Measurements from ENCODE around the gene TRIO. TPM values are rescaled to one million over a fixed set of nuclear protein-coding genes. Genes with fewer than 3 reads are reported as not detected.

TRIO gene
- polyA plus RNA-seq, 5 donors, result 67.0 to 85.2 (median 80.6) TPM

- DNase-seq, result no peak
These were observed 21.6 kb upstream of the TRIO start for GRCh38 chr5:14121552-14121951.

GRCh38 chr5:14122089-14122488 lies 21.1 kb upstream of the TRIO start:
- DNase-seq, result no peak

DNA sequence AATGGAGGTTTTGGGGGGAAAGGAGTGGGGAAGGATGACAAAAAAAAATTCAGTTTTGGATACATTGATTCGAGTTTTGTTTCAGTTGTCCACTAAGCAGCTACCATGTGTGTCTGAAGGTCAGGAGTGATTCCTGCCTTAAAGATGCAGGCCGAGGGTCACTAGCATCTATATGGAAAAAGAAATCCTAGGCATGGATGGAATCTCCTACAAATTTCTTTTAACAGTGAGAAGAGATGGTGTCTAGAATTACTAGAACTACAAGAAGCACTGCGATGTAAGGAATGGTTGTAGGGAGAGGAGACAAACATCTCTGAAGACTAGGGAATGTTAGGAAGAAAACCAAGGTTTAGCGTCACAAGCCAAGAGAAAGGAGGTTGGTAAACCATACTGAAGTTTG lies 19.6 kb upstream of the TRIO start:
- DNase-seq, result no peak

- no peak for DNase-seq
These were observed 19.1 kb upstream of the TRIO start for GRCh38 chr5:14123974-14124482.

GRCh38 chr5:14125262-14125661 lies 17.9 kb upstream of the TRIO start:
- no peak for DNase-seq

- DNase-seq, result no peak
These were observed 15.6 kb upstream of the TRIO start for GRCh38 chr5:14127587-14127986.

DNA sequence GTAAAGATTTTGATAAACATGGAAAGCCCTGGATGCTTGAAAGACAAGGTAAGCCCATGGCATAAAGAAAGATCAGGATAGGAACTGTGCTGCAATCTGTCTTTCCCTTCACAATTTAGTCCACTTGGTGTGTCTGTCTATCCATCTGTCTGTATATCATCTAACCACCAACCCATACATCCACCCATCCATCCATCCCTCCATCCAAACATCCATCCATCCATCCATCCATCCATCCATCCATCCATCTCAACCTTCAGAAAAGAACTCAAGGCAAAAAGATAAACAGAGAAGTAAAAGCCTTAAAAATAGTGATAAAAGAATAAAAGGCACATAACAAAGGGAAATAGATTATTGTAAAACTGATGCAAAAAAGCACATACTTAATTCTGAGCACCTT lies 15.1 kb upstream of the TRIO start:
- DNase-seq, result no peak

DNA sequence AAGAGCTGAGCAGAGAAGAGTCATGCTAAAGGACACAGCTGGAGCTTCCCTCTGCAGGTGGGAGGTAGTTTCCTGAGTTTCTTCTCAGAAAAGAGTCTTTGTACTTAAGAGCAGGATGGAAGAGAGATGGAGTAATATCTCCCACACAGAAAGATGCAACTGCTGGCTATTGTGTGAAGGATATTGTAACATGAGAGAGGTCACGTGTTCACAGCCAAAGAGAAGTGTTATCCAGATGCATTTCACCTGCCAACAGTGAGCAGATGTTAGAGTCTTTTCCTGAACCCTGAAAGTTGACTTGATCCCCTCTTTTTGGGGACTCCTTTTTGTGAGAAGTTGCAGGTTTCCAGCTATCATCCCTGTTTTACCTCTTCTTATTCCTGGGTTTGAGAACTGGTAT lies 14.0 kb upstream of the TRIO start:
- DNase-seq, result no peak

DNA sequence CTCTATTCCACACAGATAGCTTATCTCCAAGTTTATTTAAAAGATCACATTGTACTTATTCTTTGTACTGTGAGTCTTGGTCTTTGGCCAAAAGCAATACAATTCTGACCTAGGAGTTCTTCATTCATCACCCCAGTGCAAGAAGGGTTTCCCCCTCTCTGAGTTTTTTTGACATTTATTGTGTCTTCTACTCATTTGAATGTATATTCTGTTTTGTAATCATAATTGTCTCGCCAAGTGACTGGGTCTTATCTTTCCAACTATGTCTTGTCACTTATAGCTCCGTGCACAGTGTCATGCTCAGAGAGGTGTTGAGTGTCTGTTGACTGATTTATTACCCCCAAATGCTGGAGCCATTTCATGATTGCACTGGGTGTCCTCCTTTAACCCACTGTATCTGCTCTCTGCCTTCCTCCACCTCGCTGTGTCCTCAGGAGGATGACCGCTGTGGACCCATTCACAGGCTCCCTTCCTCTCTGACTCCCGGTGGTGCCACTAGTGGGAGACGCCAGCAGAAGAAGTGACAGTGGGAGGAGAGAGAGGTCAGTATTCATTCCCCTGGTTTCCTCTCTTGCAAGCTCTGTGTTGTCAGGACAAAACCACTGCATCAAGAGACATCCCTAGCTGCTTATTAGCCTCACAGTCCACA lies 11.2 kb upstream of the TRIO start:
- DNase-seq, result peak in 1 of 2 donors; percentile 18

DNA sequence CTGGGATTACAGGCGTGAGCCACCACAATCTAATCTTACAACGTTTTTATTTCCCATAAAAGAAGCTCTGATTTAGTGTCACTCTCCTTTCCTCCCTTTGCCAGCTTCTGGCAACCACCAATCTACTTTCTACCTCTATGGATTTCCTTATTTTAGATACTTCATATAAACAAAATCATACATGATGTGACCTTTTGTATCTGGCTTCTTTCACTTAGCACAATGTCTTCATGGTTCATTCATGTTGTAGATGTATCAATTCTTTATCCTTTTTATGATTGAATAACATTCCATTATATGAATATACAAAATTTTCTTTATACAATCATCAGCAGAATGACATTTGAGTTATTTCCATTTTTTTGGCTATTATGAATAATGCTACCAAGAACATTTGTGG lies 9.7 kb upstream of the TRIO start:
- DNase-seq, result no peak

- no peak for DNase-seq
These were observed 9.1 kb upstream of the TRIO start for GRCh38 chr5:14134083-14134482.

- DNase-seq, result no peak
These were observed 8.4 kb upstream of the TRIO start for GRCh38 chr5:14134771-14135170.

DNA sequence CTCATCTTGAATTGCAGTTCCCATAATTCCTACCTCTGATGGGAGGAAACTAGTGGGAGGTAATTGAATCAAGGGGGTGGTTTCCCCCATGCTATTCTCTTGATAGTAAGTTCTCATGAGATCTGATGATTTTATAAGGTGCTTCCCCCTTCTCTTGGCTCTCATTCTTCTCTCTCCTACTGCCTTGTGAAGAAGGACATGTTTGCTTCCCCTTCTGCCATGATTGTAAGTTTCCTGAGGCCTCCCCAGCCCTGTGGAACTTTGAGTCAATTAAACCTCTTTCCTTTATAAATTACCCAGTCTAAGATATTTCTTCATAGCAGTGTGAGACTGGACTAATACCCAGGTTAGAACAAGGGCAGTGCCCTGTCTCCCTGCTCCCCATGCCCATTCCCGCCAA lies 7.5 kb upstream of the TRIO start:
- no peak for DNase-seq

DNA sequence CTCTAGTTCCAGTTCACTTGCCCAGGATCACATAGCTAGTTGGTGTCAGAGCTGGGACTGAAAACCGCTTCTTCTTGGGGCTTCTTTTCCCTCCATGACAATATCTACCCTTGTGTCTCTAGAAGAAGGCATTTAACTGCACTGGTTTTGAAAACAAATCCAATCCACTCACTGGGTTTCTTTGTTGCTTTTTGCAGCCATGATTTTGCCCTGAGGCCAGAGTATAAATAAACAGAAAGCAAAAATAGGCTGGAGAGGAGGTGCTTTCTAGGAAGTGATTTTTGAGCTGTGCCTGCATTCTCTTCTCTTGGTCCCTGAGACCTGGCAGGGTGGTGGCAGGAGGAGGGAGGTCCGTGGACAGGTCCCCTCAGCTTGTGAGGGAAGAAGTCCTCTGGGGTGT lies 6.9 kb upstream of the TRIO start:
- DNase-seq, result no peak

DNA sequence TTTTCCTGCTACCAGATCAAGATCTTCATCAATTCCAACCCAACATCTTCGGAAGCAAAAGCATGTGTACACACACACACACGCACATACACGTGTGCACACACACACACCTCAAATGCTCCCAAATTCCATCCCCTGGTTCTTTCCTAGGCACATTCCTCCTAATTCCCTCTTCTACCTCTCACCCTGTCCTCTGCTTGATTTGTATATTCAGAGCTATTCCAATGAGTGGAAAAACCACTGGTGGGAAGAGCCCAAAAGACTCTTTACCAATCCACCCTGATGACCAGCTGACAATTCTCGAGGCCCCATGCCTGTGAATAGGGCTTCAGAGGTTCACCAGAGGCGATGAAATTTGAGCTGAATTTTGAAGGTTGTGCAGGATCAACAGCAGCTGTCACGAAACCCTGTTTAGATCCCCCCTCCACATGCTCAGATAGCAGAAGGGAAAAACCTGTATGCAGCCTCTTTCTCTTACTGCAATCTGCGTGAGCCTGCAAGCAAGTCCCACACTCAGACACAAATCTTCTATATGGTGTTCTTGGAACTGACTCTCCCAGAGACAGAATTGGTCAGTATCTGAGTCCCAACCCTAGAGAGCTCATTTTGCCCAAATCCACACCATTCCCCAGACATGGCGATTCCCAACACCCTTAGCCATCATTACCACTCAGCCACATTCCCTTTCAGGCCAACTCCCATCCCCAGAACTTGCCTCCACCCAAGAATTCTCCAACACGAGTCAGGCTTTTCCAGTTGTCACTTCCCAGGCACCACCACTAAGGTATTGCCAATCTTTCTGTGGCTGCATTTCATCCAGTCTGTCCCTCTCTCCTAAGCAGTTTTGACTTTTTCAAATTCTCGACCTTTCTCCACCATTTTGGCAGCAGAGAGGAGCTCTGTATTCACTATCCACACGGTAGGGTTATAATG lies 4.3 kb upstream of the TRIO start:
- no peak for DNase-seq

DNA sequence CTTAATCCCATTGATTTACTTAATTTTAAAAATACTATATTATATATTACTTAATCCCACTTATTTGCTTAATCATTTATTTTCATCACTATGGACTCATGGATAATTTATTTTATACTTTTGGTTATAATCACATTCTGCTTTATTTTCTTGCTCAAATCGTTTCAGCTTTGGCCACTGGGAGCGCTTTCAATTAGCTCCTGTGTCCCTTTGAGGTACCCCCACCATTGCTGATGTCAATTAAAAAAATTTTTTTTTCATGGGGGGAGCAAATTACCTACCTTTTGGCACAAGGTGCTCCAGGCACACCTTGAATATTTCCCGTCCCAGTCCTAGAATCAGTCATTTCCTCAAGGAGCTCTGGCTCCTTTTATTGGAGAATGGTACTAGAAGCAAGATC lies 1.4 kb upstream of the TRIO start:
- no peak for DNase-seq

GRCh38 chr5:14142202-14142826 lies 828 bp upstream of the TRIO start:
- no peak for DNase-seq

GRCh38 chr5:14143546-14143840 lies 351 bp downstream of the TRIO start:
- no peak for DNase-seq

GRCh38 chr5:14143841-14144585 lies 871 bp downstream of the TRIO start:
- DNase-seq, result peak; percentile 22 to 30

DNA sequence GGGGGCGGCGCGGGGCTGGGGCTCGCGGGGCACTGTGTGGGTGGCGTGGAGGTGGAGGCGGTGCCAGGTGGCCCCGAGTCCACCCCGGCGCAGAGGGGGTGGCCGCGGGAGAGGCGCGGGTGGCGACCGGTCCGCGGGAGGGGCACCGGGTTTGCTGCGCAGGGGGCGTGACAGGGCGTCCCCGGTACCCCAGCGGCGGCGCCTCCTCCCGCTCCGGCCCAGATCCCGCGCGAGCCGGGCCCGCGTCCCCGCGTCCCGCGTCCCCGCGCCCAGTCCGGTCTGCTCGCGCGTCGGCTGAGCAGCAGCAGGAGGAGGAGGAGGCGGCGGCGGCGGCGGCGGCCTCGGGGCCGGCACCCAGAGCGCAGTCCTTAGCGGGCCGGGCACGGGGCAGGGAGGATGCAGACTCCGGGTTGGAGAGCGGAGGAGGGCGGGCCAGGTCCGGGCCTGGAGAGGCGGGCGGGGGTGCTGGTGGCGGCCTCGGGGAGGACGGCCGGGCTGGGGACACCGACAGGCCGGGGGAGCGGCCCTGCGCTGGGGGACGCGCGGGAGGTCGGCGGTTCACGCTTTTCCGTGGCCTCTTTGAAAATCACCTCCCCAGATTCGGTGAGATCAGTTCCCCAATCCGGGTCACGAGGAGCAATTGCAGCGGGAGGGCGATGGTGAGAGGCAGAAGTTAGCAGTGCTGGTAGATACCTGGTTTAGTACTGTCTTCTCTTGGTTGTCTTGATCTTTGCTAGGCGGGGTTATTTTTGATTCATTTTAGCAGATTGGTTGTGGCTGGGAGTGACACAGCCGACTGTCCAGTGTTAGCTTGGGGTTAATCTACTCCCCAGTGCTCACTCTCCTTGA lies 1.7 kb downstream of the TRIO start:
- peak; percentile 44 to 47 for DNase-seq

Measured in right lung (tissue), 5 donors.